HepG2 (cell line): ENCODE data around the gene ARL10. TPM values are rescaled to one million over a fixed set of nuclear protein-coding genes. Genes with fewer than 3 reads are reported as not detected.

ENCODE experiments used
- FIP1L1 ChIP-seq: fragments of 200-400 bp; formaldehyde crosslinking; IDR thresholded peaks from 2 replicates; pipeline ENCODE4 v1.6.1; 2018; ENCODE audit warnings: low read depth, mild to moderate bottlenecking, low read length, moderate library complexity, borderline replicate concordance; ENCODE audit not compliant: insufficient read depth
- HOXA3 ChIP-seq: sonication (generic); formaldehyde crosslinking; IDR thresholded peaks from 2 replicates; pipeline ENCODE4 v1.5.0; 2020; ENCODE audit warnings: missing genetic modification reagents
- HOXA7 ChIP-seq: sonication (generic); formaldehyde crosslinking; IDR thresholded peaks from 2 replicates; pipeline ENCODE4 v1.8.1; 2022; ENCODE audit warnings: mild to moderate bottlenecking, missing genetic modification reagents, moderate library complexity
- PHF21A ChIP-seq: sonication (generic); formaldehyde crosslinking; IDR thresholded peaks from 2 replicates; pipeline ENCODE4 v1.5.0; 2020; ENCODE audit warnings: mild to moderate bottlenecking, missing genetic modification reagents
- ZNF557 ChIP-seq: sonication (generic); formaldehyde crosslinking; IDR thresholded peaks from 2 replicates; pipeline ENCODE4 v1.4.0; 2020; ENCODE audit warnings: missing genetic modification reagents
- ZNF776 ChIP-seq: sonication (generic); formaldehyde crosslinking; IDR thresholded peaks from 2 replicates; pipeline ENCODE4 v1.4.0; 2020; ENCODE audit warnings: mild to moderate bottlenecking, missing genetic modification reagents
- microRNA counts: library from miRNA; unstranded; fragments of <30 nt; microRNA quantifications from one replicate; lab custom pipeline; 2015
- microRNA-seq: library from miRNA; unstranded; fragments of <30 nt; microRNA quantifications from one replicate; pipeline ENCODE4, GENCODE V29; 2020
- polyA plus RNA-seq, 8 experiments: library from polyadenylated mRNA; depleted of rRNA in 3 of 8; stranded (reverse) in 7 of 8; unstranded in 1 of 8; fragments of >200 nt; fragmentation: Illumina TruSeq in 4 of 8; extraction: Trizol in 4 of 8; gene quantifications; 2 replicates each; pipeline versions ENCODE4 v1.2.1 to v1.2.3, GENCODE V29; 2011 to 2016; ENCODE audit warnings: low read depth in 4 of 8, missing spikeins in 1 of 8, mixed read lengths in 1 of 8; ENCODE audit not compliant: insufficient read depth in 1 of 8
- small RNA-seq, 3 experiments: library from RNA; depleted of rRNA; stranded (forward); fragments of <200 nt; gene quantifications; one replicate each; pipeline ENCODE3, GENCODE V24; 2012; ENCODE audit warnings: low read depth in 2 of 3, low replicate concordance in 1 of 3; ENCODE audit not compliant: insufficient read length in 3 of 3, insufficient read depth in 2 of 3
- total RNA-seq, 5 experiments: library from RNA; depleted of rRNA; stranded (reverse); fragments of >200 nt; fragmentation: Illumina TruSeq; extraction: Trizol; gene quantifications; 2 replicates each; pipeline ENCODE4 v1.2.3, GENCODE V29; 2016; ENCODE audit warnings: low read depth in 1 of 5

ARL10 gene
- total and polyA plus RNA-seq, 2 of the 13 experiments (the other 11 are each of a cell fraction or from before 2014, with no cell fraction given): 0.18 to 0.50 TPM

- TF ChIP-seq ZNF776 (CRISPR knock-in tag): no peak
- TF ChIP-seq HOXA3 (CRISPR knock-in tag): no peak
- no peak for TF ChIP-seq ZNF557 (CRISPR knock-in tag)
- no peak for TF ChIP-seq FIP1L1
- no peak for TF ChIP-seq PHF21A (CRISPR knock-in tag)
- TF ChIP-seq HOXA7: no peak
These were observed 64.7 kb downstream of the ARL10 start (continued) for GRCh38 chr5:176429972-176430371.

MicroRNAs encoded within 50 kb of the gene (microRNA counts, 767-probe panel; counts per million panel counts)
- not detected for microRNA hsa-miR-1271-5p (lab: Ali Mortazavi, UCI)

Small RNA genes within 50 kb of the gene (microRNA-seq; reads per million reads assigned to microRNA genes)
- gene MIR1271: not detected

Small RNA genes within 50 kb of the gene (small RNA-seq; reads per million reads assigned to genes)
- 0 reads per million in 3 experiments for gene MIR1271

Other genes with a start within 250 kb of the ARL10 start
- 6.8 and 7.7 TPM in 2 replicates for gene SIMC1, start 127.1 kb upstream of the ARL10 start, total RNA-seq (2016; rRNA removed; fragmentation: Illumina TruSeq; extraction: Trizol)
- gene SIMC1, start 127.1 kb upstream of the ARL10 start, polyA plus RNA-seq (2011; rRNA removed): 5.3 and 5.4 TPM in 2 replicates
- 63.6 and 81.6 TPM in 2 replicates for gene KIAA1191, start 3.7 kb upstream of the ARL10 start, total RNA-seq (2016; rRNA removed; fragmentation: Illumina TruSeq; extraction: Trizol)
- gene KIAA1191, start 3.7 kb upstream of the ARL10 start, polyA plus RNA-seq (2011; rRNA removed): 103 and 115 TPM in 2 replicates
- 48.4 and 58.4 TPM in 2 replicates for gene NOP16, start 23.1 kb downstream of the ARL10 start, total RNA-seq (2016; rRNA removed; fragmentation: Illumina TruSeq; extraction: Trizol)
- 43.3 and 45.9 TPM in 2 replicates for gene NOP16, start 23.1 kb downstream of the ARL10 start, polyA plus RNA-seq (2011; rRNA removed)
- gene HIGD2A, start 23.3 kb downstream of the ARL10 start, total RNA-seq (2016; rRNA removed; fragmentation: Illumina TruSeq; extraction: Trizol): 89.2 and 95.7 TPM in 2 replicates
- gene HIGD2A, start 23.3 kb downstream of the ARL10 start, polyA plus RNA-seq (2011; rRNA removed): 146 TPM in 2 replicates
- 30.7 and 33.8 TPM in 2 replicates for gene CLTB, start 51.1 kb downstream of the ARL10 start, total RNA-seq (2016; rRNA removed; fragmentation: Illumina TruSeq; extraction: Trizol)
- 23.3 and 24.8 TPM in 2 replicates for gene CLTB, start 51.1 kb downstream of the ARL10 start, polyA plus RNA-seq (2011; rRNA removed)
- gene FAF2, start 82.9 kb downstream of the ARL10 start, total RNA-seq (2016; rRNA removed; fragmentation: Illumina TruSeq; extraction: Trizol): 21.5 and 34.3 TPM in 2 replicates
- gene FAF2, start 82.9 kb downstream of the ARL10 start, polyA plus RNA-seq (2011; rRNA removed): 24.6 and 27.8 TPM in 2 replicates
- gene RNF44, start 171.9 kb downstream of the ARL10 start, total RNA-seq (2016; rRNA removed; fragmentation: Illumina TruSeq; extraction: Trizol): 5.1 and 9.2 TPM in 2 replicates
- 16.8 and 19.1 TPM in 2 replicates for gene RNF44, start 171.9 kb downstream of the ARL10 start, polyA plus RNA-seq (2011; rRNA removed)
- 7.8 and 17.9 TPM in 2 replicates for gene CDHR2, start 183.9 kb downstream of the ARL10 start, total RNA-seq (2016; rRNA removed; fragmentation: Illumina TruSeq; extraction: Trizol)
- gene CDHR2, start 183.9 kb downstream of the ARL10 start, polyA plus RNA-seq (2011; rRNA removed): 20.9 and 27.3 TPM in 2 replicates
- gene GPRIN1, start 244.7 kb downstream of the ARL10 start, total RNA-seq (2016; rRNA removed; fragmentation: Illumina TruSeq; extraction: Trizol): 2.0 and 2.1 TPM in 2 replicates
- 0.32 and 0.56 TPM in 2 replicates for gene GPRIN1, start 244.7 kb downstream of the ARL10 start, polyA plus RNA-seq (2011; rRNA removed)